Breast epithelium (tissue), 4 donors: ENCODE results near the gene NCOR1. TPM values are rescaled to one million over a fixed set of nuclear protein-coding genes. Genes with fewer than 3 reads are reported as not detected.

Experiments used
- DNase-seq, 2 donors: peaks; one replicate each; pipeline ENCODE4 v3.0.0-alpha.2; 2019; ENCODE audit warnings: low spot score in 2 of 2
- H3K27ac ChIP-seq, 2 donors: fragments of 200-600 bp; sonication (generic) in 1 of 2; one replicate each; pipeline ENCODE4 v1.5.1; 2016 to 2019; ENCODE audit warnings: mild to moderate bottlenecking in 1 of 2
- H3K27me3 ChIP-seq, 2 donors: fragments of 200-600 bp; sonication (generic) in 1 of 2; one replicate each; pipeline versions ENCODE4 v1.5.1 to v1.6.0; 2017 to 2019; ENCODE audit warnings: control low read depth in 1 of 2, mild to moderate bottlenecking in 1 of 2
- H3K36me3 ChIP-seq: fragments of 200-600 bp; one replicate; pipeline ENCODE4 v1.5.1; 2019
- H3K4me1 ChIP-seq, 2 donors: fragments of 200-600 bp; sonication (generic); one replicate each; pipeline ENCODE4 v1.5.1; 2016 to 2019; ENCODE audit warnings: control low read depth in 1 of 2
- H3K4me3 ChIP-seq, 3 donors: fragments of 200-600 bp; sonication (generic); 1 replicate in 2 of 3; 2 replicates in 1 of 3; pipeline ENCODE4 v1.5.1; 2016 to 2019; ENCODE audit warnings: mild to moderate bottlenecking in 3 of 3, moderate library complexity in 2 of 3
- H3K9me3 ChIP-seq, 2 donors: fragments of 200-600 bp; sonication (generic) in 1 of 2; one replicate each; pipeline ENCODE4 v1.5.1; 2016 to 2019; ENCODE audit warnings: control low read depth in 1 of 2
- CTCF ChIP-seq, 3 donors: fragments of 450-650 bp; IDR thresholded peaks; one replicate each; pipeline ENCODE4 v1.5.1; 2016 to 2017; ENCODE audit warnings: antibody characterized with exemption in 3 of 3, mild to moderate bottlenecking in 3 of 3, moderate library complexity in 3 of 3
- POLR2A ChIP-seq: fragments of 450-650 bp; IDR thresholded peaks from one replicate; pipeline ENCODE4 v1.6.1; 2016; ENCODE audit warnings: antibody characterized with exemption, mild to moderate bottlenecking, moderate library complexity
- POLR2AphosphoS5 ChIP-seq, 3 donors: sonication (generic); formaldehyde crosslinking; IDR thresholded peaks; one replicate each; pipeline ENCODE4 v1.6.1; 2017; ENCODE audit warnings: antibody characterized with exemption in 3 of 3
- intact Hi-C: fragments of 100-400 bp; cut with DNase I; formaldehyde crosslinking; loops from one replicate; pipeline ENCODE4 v1.15.1; 2023; ENCODE audit warnings: low total_unique reads
- total RNA-seq, 3 donors: library from RNA; depleted of rRNA; stranded (reverse); fragments of >200 nt; gene quantifications; one replicate each; pipeline ENCODE4 v1.1.0, GENCODE V29; 2016

Gene NCOR1
- total RNA-seq, 3 donors from 2014 or later = 118 to 229 (median 174) TPM

DNA sequence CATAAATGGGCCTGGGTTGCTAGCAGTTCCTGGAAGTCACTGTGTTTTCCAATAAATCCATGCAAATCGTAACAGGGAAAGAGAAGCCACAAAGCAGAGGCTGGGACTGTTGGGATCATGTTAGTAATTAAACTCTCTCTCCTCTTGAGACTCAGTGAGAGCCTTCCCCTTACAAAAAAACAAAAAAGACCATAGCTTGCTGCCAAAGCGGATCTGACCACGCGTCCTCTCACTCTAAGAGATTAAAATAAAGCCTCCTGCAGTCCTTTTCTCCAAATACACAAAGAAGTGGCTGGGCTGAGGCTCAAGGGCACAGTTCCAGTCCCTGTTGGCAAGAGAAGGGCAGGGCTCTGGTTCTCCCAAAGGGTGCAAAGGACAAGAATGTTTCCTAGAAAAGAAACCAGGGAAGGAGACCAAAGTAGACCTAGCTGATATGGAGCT is 40.2 kb upstream of the NCOR1 start:
- Histone ChIP-seq H3K4me1 (no peaks in the 10 kb centered on the region), H3K4me3 (peak overlapping the region in 2 of 3 donors; percentile 5 to 49), H3K27me3 (no peaks in the 10 kb centered on the region), H3K27ac (peak overlapping the region; percentile 33 to 71), H3K36me3 (no peaks in the 10 kb centered on the region), H3K9me3 (no peaks in the 10 kb centered on the region)
- TF ChIP-seq CTCF (IDR thresholded peaks at IDR 0.05) (no peak), POLR2AphosphoS5 (IDR thresholded peaks at IDR 0.05) (no peak), POLR2A (no peak)
- intact Hi-C loops = no loop called here
- no peak for DNase-seq

GRCh38 chr17:16254773-16255400 is 39.6 kb upstream of the NCOR1 start:
- Histone ChIP-seq H3K4me3 (no peak overlapping the region), H3K27me3 (no peaks in the 10 kb centered on the region), H3K9me3 (no peaks in the 10 kb centered on the region), H3K27ac (peak overlapping the region; percentile 33 to 71), H3K4me1 (no peaks in the 10 kb centered on the region), H3K36me3 (no peaks in the 10 kb centered on the region)
- no peak for DNase-seq
- intact Hi-C loops = no loop called here
- TF ChIP-seq POLR2A (no peak), CTCF (IDR thresholded peaks at IDR 0.05) (no peak), POLR2AphosphoS5 (IDR thresholded peaks at IDR 0.05) (no peak)

DNA sequence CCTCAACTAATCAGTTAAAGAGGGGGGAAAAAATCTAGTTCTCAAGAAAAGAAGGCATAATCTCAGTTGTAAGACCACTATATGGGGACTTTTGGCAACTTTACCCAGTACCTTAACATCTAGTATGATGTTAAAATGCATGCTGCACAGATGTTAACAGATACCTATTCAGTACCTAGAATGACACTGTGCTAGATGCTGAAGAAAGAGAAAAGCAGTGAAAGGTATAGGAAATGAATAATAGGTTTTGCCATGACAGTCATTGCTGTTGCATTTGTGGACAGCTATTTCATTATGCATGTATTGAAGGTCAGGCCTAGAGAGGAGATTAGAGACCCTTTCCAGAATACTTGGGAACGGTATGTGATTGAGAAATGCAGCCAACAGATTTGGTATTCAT is 36.2 kb upstream of the NCOR1 start:
- Histone ChIP-seq H3K4me1 (no peaks in the 10 kb centered on the region), H3K27ac (no peak overlapping the region), H3K27me3 (no peaks in the 10 kb centered on the region), H3K36me3 (no peaks in the 10 kb centered on the region), H3K4me3 (no peak overlapping the region), H3K9me3 (no peaks in the 10 kb centered on the region)
- TF ChIP-seq CTCF (IDR thresholded peaks at IDR 0.05) (no peak), POLR2A (no peak), POLR2AphosphoS5 (IDR thresholded peaks at IDR 0.05) (no peak)
- no peak for DNase-seq
- intact Hi-C loops = no loop called here

- Histone ChIP-seq H3K27me3 (no peaks in the 10 kb centered on the region), H3K4me3 (no peak overlapping the region), H3K36me3 (no peaks in the 10 kb centered on the region), H3K4me1 (no peaks in the 10 kb centered on the region), H3K27ac (no peak overlapping the region), H3K9me3 (no peaks in the 10 kb centered on the region)
- intact Hi-C loops = no loop called here
- DNase-seq = no peak
- TF ChIP-seq POLR2AphosphoS5 (IDR thresholded peaks at IDR 0.05) (no peak), POLR2A (no peak), CTCF (IDR thresholded peaks at IDR 0.05) (no peak)
These were observed 35.7 kb upstream of the NCOR1 start for GRCh38 chr17:16251043-16251442.

DNA sequence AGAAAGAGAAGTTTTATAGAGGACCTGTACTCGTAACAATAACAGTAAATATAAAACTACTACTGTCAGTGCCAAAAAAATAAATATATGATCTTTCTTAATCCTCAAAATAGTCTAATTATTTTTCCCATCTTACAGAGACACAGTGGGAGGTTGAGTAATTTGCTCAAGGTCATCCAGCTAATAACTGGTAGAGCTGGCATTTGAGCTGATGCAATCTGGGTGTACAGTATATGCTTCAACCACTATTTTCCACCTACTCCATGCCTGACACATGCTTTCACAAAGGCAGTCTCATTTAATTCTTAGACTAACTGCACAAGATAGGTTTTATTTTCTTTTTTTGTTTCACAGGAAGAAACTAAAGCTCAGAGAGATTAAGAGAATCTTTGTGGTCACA is 35.3 kb upstream of the NCOR1 start:
- Histone ChIP-seq H3K4me1 (no peaks in the 10 kb centered on the region), H3K27ac (no peak overlapping the region), H3K9me3 (no peaks in the 10 kb centered on the region), H3K36me3 (no peaks in the 10 kb centered on the region), H3K27me3 (no peaks in the 10 kb centered on the region), H3K4me3 (no peak overlapping the region)
- TF ChIP-seq POLR2A (no peak), POLR2AphosphoS5 (IDR thresholded peaks at IDR 0.05) (no peak), CTCF (IDR thresholded peaks at IDR 0.05) (no peak)
- no peak for DNase-seq
- intact Hi-C loops = no loop called here
